GM12878 (cell line): Measurements from ENCODE around the gene BRWD1. TPM values are rescaled to one million over a fixed set of nuclear protein-coding genes. Genes with fewer than 3 reads are reported as not detected.
A peak's percentile ranks its signal among the peaks of the same experiment; 100 is the strongest.

Source experiments
- CHD1 ChIP-seq: IDR thresholded peaks from 2 replicates; pipeline ENCODE4 v1.6.1; 2012; ENCODE audit warnings: low read depth, low read length, improper control_type of control experiment
- CREM ChIP-seq: IDR thresholded peaks from 2 replicates; pipeline ENCODE4 v1.6.1; 2014; ENCODE audit warnings: antibody characterized with exemption, low read depth
- MTA3 ChIP-seq: IDR thresholded peaks from 2 replicates; pipeline ENCODE4 v1.6.1; 2012; ENCODE audit warnings: low read length, inconsistent platforms, borderline replicate concordance
- NBN ChIP-seq: fragments of 450-650 bp; IDR thresholded peaks from 2 replicates; pipeline ENCODE4 v1.6.1; 2016
- NFYB ChIP-seq: IDR thresholded peaks from 2 replicates; pipeline ENCODE4 v1.6.1; 2011; ENCODE audit warnings: low read depth, mild to moderate bottlenecking, low read length, improper control_type of control experiment, moderate library complexity; ENCODE audit not compliant: insufficient read depth
- NKRF ChIP-seq: fragments of 450-650 bp; conservative IDR thresholded peaks from 2 replicates; pipeline ENCODE4 v1.6.1; 2017; ENCODE audit warnings: mild to moderate bottlenecking, moderate library complexity
- PBX3 ChIP-seq: IDR thresholded peaks from 2 replicates; pipeline ENCODE4 v1.6.1; 2011; ENCODE audit warnings: mild to moderate bottlenecking, low read depth, low read length, moderate library complexity; ENCODE audit not compliant: insufficient replicate concordance
- RCOR1 ChIP-seq: conservative IDR thresholded peaks from 2 replicates; pipeline ENCODE4 v1.6.1; 2012; ENCODE audit warnings: low read depth, low read length, improper control_type of control experiment
- REST ChIP-seq: IDR thresholded peaks from 2 replicates; pipeline ENCODE4 v1.6.1; 2012; ENCODE audit warnings: mild to moderate bottlenecking, low read depth, low read length
- RFX5 ChIP-seq: IDR thresholded peaks from 2 replicates; pipeline ENCODE4 v1.6.1; 2011; ENCODE audit warnings: low read depth, low read length, improper control_type of control experiment
- SIX5 ChIP-seq: IDR thresholded peaks from 2 replicates; pipeline ENCODE4 v1.6.1; 2011; ENCODE audit warnings: mild to moderate bottlenecking, low read depth, low read length, moderate library complexity; ENCODE audit not compliant: severe bottlenecking
- SREBF1 ChIP-seq: IDR thresholded peaks from 2 replicates; pipeline ENCODE4 v1.6.1; 2012; ENCODE audit warnings: mild to moderate bottlenecking, low read length
- SRF ChIP-seq, 2 experiments: IDR thresholded peaks; 2 replicates each; pipeline ENCODE4 v1.6.1; 2011; ENCODE audit warnings: low read depth in 2 of 2, low read length in 2 of 2, mild to moderate bottlenecking in 1 of 2, moderate library complexity in 1 of 2
- STAT3 ChIP-seq: IDR thresholded peaks from 2 replicates; pipeline ENCODE4 v1.6.1; 2011; ENCODE audit warnings: low read depth, low read length, improper control_type of control experiment
- TBL1XR1 ChIP-seq: IDR thresholded peaks from 2 replicates; pipeline ENCODE4 v1.6.1; 2012; ENCODE audit warnings: low read depth, low read length, improper control_type of control experiment
- USF2 ChIP-seq: IDR thresholded peaks from 2 replicates; pipeline ENCODE4 v1.6.1; 2011; ENCODE audit warnings: low read depth, low read length, improper control_type of control experiment, borderline replicate concordance
- YY1 ChIP-seq: IDR thresholded peaks from 2 replicates; pipeline ENCODE4 v1.6.1; 2011; ENCODE audit warnings: low read depth, mild to moderate bottlenecking, low read length
- ZNF24 ChIP-seq: fragments of 450-650 bp; IDR thresholded peaks from 2 replicates; pipeline ENCODE4 v1.6.1; 2017; ENCODE audit warnings: antibody characterized with exemption, mild to moderate bottlenecking
- ZNF274 ChIP-seq: IDR thresholded peaks from one replicate; pipeline ENCODE4 v1.8.0; 2011; ENCODE audit not compliant: insufficient read length, insufficient read depth
- ZNF687 ChIP-seq: fragments of 450-650 bp; IDR thresholded peaks from 2 replicates; pipeline ENCODE4 v1.6.1; 2017; ENCODE audit warnings: mild to moderate bottlenecking, moderate library complexity
- polyA plus RNA-seq, 11 experiments: library from polyadenylated mRNA; depleted of rRNA in 4 of 11; unstranded in 6 of 11; stranded (reverse) in 5 of 11; fragments of >200 nt; fragmentation: Nextera tagmentation in 4 of 11; fragmentation: Illumina TruSeq in 1 of 11; extraction: Ambion mirVana in 4 of 11; extraction: Trizol in 1 of 11; gene quantifications; 1 replicate in 1 of 11; 2 replicates in 10 of 11; pipeline versions ENCODE4 v1.2.1 to v1.2.3, GENCODE V29; 2011 to 2016; ENCODE audit warnings: inconsistent platforms in 2 of 11, missing spikeins in 2 of 11, low read depth in 1 of 11
- total RNA-seq, 4 experiments: library from RNA; depleted of rRNA in 3 of 4; stranded (reverse); fragments of >200 nt in 3 of 4; fragmentation: Illumina TruSeq in 1 of 4; extraction: Trizol in 1 of 4; gene quantifications; 2 replicates each; pipeline versions ENCODE4 v1.2.1 to v1.2.3, GENCODE V29; 2013 to 2021

BRWD1 gene
- total and polyA plus RNA-seq, 10 of the 15 experiments (the other 5 are each of a cell fraction or from before 2014, with no cell fraction given): 3.1 to 19.0 (median 13.5) TPM

- no peak for TF ChIP-seq TBL1XR1
- no peak for TF ChIP-seq RCOR1
- no peak for TF ChIP-seq RFX5
- TF ChIP-seq SRF (IDR thresholded peaks at IDR 0.05; ENCODE audit: low read depth in 2 of 2, low read length in 2 of 2): no peak
- TF ChIP-seq ZNF24: no peak; the same call in 1 of the 2 replicates
- TF ChIP-seq SREBF1: no peak
- TF ChIP-seq ZNF274: no peak
- TF ChIP-seq SIX5: no peak
- TF ChIP-seq CHD1: no peak
- 0 out of 2 replicates have a peak, but pooled peaks have one; percentile 62 for TF ChIP-seq ZNF687
- TF ChIP-seq MTA3: no peak
- peak; percentile 90 for TF ChIP-seq YY1
- no peak for TF ChIP-seq REST
- peak; percentile 86 for TF ChIP-seq NKRF
- TF ChIP-seq STAT3: no peak
- TF ChIP-seq PBX3: peak; percentile 81
- peak; percentile 74 for TF ChIP-seq CREM
- no peak for TF ChIP-seq NFYB
- peak; percentile 96 for TF ChIP-seq NBN
- no peak for TF ChIP-seq USF2
Measured at GRCh38 chr21:39313571-39314142, at the start of gene BRWD1 (continued).
